ENCODE measurements around the gene MAGEA12. TPM values are rescaled to one million over a fixed set of nuclear protein-coding genes. Genes with fewer than 3 reads are reported as not detected.
"Not testable (repeated sequence)": the region's sequence is repeated elsewhere in the genome, so short reads cannot be mapped to it uniquely, and the experiment has no call there.

The MAGEA12 gene
- total RNA-seq, 1 donor from 2014 or later = not detected

DNA sequence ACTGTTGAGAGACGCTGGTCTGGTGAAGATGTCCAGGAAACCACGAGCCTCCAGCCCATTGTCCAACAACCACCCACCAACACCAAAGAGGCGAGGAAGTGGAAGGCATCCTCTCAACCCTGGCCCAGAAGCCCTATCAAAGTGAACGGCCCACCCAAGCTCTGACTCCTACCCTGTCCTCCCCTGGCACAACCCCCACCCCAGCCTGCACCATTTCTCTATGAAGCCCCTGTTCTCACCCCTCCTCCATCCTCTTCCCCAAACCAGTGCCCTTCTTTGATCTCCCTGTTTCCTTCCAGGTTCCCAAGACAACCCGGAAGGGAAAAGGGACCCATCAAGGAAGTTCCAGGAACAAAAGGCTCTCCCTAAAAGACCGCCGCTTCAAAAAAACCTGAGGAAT lies 26.0 kb downstream of the MAGEA12 start:
- DNase-seq (ENCODE audit: low spot score); intact Hi-C loops (cut with DNase I): not testable (repeated sequence)

DNA sequence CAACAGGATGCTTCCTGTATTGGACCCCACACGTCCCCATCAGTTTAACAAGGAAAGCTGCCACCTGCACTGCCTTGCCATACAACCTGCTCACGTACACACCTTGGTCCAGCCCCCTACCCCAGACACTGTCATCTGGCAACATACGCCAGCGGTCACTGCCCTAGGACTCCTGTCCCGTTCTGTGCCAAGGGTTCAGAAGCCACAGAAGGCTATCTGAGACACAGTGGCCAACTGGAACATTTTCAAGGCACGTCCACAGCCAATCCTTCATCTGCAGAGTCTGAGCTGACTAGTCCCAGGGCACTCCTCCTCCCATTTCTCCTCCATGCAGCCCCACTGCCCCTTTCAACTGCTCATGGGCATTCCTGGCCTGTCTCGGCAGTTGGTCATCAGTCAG lies 28.0 kb downstream of the MAGEA12 start:
- intact Hi-C loops (cut with DNase I); DNase-seq (ENCODE audit: low spot score): not testable (repeated sequence)

DNA sequence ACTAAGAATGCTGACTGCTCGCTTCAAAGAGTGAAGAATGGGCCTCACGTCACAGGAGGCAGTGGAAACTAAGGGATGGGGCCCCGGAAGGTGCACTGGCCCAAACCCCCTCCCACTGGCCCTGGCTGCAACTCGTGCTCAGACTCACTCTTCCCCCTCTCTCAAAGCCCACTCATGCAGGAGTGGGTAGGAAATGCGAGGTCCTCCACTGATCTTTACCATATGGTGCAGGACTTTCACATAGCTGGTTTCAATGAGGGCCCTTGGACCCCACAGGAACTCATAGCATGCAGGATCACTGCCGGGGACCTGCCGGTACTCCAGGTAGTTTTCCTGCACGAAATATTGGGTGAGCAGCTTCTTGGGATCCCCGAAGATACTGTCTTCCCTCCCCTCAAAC lies 33.0 kb downstream of the MAGEA12 start:
- DNase-seq (ENCODE audit: low spot score); intact Hi-C loops (cut with DNase I): not testable (repeated sequence)

DNA sequence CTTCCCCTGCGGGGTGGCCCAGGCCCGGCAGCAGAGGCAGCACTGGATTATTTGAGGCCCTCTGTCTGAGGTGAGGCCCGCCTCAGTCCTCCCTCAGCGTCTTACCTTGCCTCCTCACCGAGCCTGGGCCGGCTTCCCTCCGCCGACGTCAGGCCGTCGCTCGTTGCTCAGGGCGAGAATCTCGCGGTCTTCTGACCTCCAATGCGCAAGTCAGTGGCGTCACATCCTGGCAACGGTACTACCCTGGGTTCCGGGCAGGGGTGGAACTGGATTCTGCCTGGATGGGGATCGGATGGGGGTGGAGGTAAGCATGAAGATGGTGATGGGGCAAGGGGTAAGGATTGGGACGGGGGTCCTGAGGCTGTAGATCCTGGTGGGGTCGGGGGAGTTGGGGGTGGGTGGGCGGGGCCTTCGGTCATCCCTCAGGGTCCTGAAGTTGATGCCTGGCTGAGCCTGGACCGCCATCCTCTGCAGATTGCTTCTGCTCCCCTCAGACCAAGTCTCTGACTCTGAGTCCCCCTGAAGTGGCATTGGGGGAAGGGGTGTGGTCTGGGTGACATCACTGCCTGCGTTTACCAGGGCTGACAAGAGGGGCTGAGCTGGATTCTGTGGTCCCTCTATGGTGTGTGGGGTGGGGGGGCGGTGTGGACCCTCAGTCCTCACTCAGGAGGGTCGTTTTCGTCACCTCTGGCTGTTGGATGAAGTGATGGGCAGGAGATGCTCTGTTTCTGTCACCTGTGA lies 36.2 kb downstream of the MAGEA12 start, which contains the start of gene MAGEA6:
Gene MAGEA6, minus strand, starts transcription at position 141 of the 741 bp plus-strand sequence. CDS start 2,039 bp downstream, outside the sequence.
- DNase-seq (ENCODE audit: low spot score); intact Hi-C loops (cut with DNase I): not testable (repeated sequence)

DNA sequence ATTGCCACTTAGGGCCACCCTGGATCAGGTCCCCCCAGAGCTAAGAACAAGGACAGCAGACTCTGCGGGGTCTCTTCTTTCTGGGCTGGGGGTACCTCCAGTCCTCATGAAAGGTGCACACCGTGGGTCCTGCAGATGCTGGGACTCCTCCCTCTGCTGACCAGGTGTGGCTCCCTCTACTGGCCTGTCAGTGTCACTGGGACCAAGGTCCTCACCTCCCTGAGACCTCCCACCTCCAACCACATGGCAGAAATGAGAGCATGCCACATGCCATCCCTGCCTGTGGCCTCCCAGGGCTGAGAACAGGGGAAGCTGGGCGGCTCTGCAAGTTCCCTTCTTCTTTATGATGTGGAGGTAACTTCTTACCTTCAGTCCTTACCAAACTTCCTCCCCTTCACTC lies 53.5 kb downstream of the MAGEA12 start:
- DNase-seq (ENCODE audit: low spot score); intact Hi-C loops (cut with DNase I): not testable (repeated sequence)

Other genes starting within 250 kb of the MAGEA12 start
- gene GABRQ, start 95.9 kb upstream of the MAGEA12 start, total RNA-seq = not detected
- not detected for gene MAGEA3, start 35.0 kb upstream of the MAGEA12 start, total RNA-seq
- gene CSAG2, start 24.5 kb upstream of the MAGEA12 start, total RNA-seq = not detected
- not detected for gene MAGEA2B, start 19.1 kb upstream of the MAGEA12 start, total RNA-seq
- not detected for gene CSAG1, start within 50 bp of the MAGEA12 start, total RNA-seq
- gene MAGEA2, start 20.1 kb downstream of the MAGEA12 start, total RNA-seq = not detected
- gene CSAG3, start 25.5 kb downstream of the MAGEA12 start, total RNA-seq = not detected
- not detected for gene MAGEA6, start 35.9 kb downstream of the MAGEA12 start, total RNA-seq
- 22.3 TPM for gene CETN2, start 97.0 kb downstream of the MAGEA12 start, total RNA-seq
- gene NSDHL, start 97.3 kb downstream of the MAGEA12 start, total RNA-seq = 12.5 TPM
- gene ZNF185, start 164.3 kb downstream of the MAGEA12 start, total RNA-seq = 1.4 TPM